Cardiac septum (tissue), 1 donor: Measurements from ENCODE around the gene OPN3. TPM values are rescaled to one million over a fixed set of nuclear protein-coding genes. Genes with fewer than 3 reads are reported as not detected.

Experiments used
- DNase-seq: peaks from one replicate; pipeline ENCODE4 v3.0.0-alpha.2; 2020; ENCODE audit warnings: low spot score
- intact Hi-C: fragments of 100-400 bp; cut with DNase I; formaldehyde crosslinking; loops from one replicate; pipeline ENCODE4 v1.14.0; 2022
- total RNA-seq: library from RNA; stranded (reverse); fragmentation: NEBNext Ultra II Directional; extraction: Animal tissue kit (Norgen Biotek cat#: 25700); gene quantifications from one replicate; pipeline ENCODE4 v1.2.1, GENCODE V29; 2021
- donor health status: DM: no; HTN: no; CAD: no.

Gene OPN3
- total RNA-seq, 1 donor from 2014 or later, result 5.7 TPM

- DNase-seq, result no peak
- intact Hi-C loops, result no loop called here
These were observed 36.4 kb downstream of the OPN3 start for GRCh38 chr1:241603731-241604245.

DNA sequence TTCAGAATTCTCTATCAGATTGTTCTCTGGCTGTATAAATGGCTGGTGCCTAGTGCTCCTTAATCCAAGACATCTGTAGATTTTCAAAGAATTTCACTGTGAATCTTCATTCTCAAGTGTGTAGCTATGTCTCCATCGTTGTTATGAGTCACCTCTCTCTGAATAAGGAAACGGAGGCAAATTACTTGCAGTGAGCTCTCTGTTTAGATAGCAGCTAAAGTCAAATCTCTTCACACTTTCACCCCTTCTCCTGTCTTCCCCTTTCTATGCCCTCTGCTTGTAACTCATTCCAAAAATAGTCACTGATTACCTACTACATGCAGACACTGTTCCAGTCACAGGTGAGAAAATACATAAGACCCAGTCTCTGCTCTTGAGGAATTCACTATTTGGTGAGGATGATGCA, 39.7 kb downstream of the OPN3 start:
- intact Hi-C loops, result no loop called here
- DNase-seq, result no peak

DNA sequence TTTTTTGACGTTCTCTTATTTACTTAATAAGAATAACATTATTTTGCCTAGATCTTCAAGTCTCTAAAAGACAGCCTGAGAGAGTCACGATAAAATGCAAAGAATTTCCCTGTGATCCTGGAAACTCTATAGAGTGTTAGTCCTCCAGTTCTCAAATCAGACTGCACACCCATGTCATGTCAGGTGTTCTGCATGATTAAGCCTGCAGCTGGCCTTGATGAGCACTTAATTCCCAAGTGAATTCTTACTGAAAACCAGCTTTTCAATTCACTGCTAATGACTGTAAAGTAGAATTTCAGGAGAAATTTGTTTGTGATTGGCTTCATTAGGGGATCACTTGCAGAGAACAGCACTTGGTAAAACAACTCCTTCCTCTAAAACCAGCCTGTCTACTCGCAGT, 41.9 kb downstream of the OPN3 start:
- no peak for DNase-seq
- intact Hi-C loops, result no loop called here

GRCh38 chr1:241596633-241597032, 43.5 kb downstream of the OPN3 start:
- intact Hi-C loops, result no loop called here

GRCh38 chr1:241593186-241593585, 47.0 kb downstream of the OPN3 start:
- intact Hi-C loops, result no loop called here

More at GRCh38 chr1:241596633-241597032, 43.5 kb downstream of the OPN3 start:
- no peak for DNase-seq

GRCh38 chr1:241592273-241592958, 47.8 kb downstream of the OPN3 start:
- DNase-seq, result no peak
- intact Hi-C loops, result no loop called here

More at GRCh38 chr1:241593186-241593585, 47.0 kb downstream of the OPN3 start:
- DNase-seq, result no peak

GRCh38 chr1:241591736-241592135, 48.4 kb downstream of the OPN3 start:
- DNase-seq, result no peak
- intact Hi-C loops, result no loop called here

- no peak for DNase-seq
- intact Hi-C loops, result no loop called here
These were observed 48.9 kb downstream of the OPN3 start for GRCh38 chr1:241591317-241591716.

DNA sequence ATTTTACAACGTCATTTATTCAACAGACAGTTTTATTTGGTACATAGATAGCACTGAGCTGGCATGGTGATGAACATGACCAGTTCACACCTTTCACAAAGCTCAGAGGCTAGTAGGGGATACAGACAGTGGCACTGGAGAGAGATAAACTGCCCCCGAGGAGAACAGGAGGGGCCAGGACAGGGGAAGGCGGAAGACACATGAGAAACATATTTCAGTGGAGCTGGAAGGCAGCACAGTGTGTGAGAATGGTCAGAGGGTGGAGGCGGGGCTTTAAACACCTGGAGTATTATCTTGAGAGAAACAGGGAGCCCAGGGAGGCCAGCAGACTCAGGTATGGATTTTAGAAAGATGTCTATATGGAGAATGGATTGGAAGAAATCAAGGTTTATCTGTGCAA, 49.5 kb downstream of the OPN3 start:
- intact Hi-C loops, result no loop called here
- DNase-seq, result no peak

GRCh38 chr1:241589521-241589920, 50.6 kb downstream of the OPN3 start:
- DNase-seq, result no peak

GRCh38 chr1:241586905-241587512, 53.2 kb downstream of the OPN3 start:
- no peak for DNase-seq
- intact Hi-C loops, result no loop called here

More at GRCh38 chr1:241589521-241589920, 50.6 kb downstream of the OPN3 start:
- intact Hi-C loops, result no loop called here

DNA sequence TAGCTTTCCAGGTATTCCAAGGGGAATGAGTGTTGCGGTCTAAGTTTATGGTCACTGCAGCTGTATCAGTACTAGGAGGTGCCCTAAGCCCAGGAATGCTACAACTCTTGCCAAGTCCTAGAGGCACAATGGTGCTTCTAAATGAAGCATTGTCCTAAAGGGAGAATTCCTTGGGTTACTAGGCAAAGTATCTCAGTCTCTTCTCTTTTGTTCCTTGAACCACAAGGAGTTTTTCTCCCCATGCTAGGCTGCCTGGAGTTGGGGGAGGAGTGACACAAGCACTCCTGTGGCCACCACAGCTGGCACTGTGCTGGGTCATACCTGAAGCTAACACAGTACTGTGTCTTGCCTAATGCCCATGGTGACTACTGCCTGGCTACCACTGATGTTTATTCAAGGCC, 57.2 kb downstream of the OPN3 start:
- no peak for DNase-seq
- intact Hi-C loops, result no loop called here

DNA sequence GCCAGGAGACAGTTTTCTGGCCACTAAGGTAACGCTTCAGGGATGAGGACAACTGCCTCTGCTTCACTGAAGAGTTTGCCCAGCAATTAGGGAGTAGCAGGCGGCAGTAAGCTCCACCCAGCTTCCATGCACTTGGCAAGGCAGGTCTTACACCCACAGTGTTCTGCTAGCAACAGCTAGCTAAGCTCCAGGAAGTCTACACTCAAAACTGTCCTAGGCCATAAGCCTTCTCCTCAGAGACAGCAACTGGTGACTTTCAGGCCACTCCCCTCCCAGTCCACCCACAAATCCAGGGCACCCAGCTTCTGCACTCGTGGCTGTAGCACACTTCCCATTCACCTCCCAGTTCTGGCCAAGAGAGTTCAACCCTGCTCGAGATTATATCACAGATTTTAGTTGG, 60.7 kb downstream of the OPN3 start:
- DNase-seq, result no peak
- intact Hi-C loops, result no loop called here

DNA sequence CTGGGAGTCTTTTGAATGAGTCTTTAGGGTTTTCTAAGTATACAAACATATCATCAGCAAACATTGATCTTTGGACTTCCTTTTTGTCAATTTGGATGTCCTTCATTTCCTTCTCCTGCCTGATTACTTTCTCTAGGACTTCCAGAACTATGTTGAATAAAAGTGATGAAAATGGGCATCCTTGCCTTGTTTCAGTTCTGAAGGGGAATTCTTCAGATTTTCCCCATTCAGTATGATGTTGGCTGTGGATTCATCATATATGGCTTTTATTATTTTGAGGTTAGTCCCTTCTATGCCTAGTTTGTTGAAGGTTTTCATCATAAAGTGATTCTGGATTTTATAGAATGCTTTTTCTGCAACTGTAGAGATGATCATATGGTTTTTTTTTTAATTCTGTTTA, 66.0 kb downstream of the OPN3 start:
- no peak for DNase-seq
- intact Hi-C loops, result no loop called here

- DNase-seq, result no peak
- intact Hi-C loops, result no loop called here
These were observed 70.3 kb downstream of the OPN3 start for GRCh38 chr1:241569848-241570247.

DNA sequence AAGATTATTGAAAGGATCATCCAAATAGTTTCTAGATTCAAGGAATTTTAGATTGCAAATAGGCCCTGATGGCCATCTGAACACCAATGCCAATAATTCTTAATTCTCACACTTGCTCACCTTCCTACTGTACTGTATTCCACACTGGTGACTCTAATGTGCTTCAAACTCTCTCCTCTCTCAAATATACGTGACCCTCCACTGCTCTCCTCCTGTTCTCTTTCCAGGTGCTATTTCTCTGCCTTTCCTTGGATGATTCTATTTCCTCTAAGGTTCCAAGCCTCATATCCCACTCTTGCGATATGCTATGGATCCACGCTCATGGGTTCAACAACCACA, 79.4 kb downstream of the OPN3 start:
- intact Hi-C loops, result no loop called here

DNA sequence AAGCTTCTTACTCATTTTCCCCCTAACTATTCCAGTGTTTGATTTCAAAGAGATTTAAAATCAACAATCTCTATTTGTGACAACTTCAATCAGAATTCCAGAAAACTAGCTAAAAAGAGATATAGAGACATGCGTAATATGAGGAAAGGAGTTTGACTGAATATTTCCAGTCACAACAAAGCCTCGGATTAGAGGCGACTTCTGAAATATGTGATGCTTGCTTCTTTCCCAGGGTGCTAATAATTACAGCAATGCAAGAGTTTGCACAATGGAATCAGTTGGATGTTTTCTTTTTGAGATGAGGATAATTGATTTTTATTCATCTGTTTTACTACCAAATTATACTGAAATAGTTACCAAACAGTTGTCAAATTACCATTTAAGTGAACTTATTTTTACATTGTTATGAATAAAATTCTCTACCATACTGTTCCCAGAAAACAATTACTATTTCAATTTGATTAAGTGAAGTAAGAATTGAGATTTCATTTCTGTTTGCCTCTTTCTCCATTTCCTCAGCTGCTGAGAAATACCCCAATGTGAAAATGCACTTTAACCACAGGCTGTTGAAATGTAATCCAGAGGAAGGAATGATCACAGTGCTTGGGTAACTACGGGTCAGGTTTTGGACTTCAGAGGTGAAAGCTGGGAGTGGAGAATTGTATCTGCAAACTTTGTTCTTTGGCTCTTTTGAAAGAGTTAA, 79.9 kb downstream of the OPN3 start:
- no peak for DNase-seq
- intact Hi-C loops, result no loop called here

More for the DNA sequence above, 79.4 kb downstream of the OPN3 start:
- no peak for DNase-seq

DNA sequence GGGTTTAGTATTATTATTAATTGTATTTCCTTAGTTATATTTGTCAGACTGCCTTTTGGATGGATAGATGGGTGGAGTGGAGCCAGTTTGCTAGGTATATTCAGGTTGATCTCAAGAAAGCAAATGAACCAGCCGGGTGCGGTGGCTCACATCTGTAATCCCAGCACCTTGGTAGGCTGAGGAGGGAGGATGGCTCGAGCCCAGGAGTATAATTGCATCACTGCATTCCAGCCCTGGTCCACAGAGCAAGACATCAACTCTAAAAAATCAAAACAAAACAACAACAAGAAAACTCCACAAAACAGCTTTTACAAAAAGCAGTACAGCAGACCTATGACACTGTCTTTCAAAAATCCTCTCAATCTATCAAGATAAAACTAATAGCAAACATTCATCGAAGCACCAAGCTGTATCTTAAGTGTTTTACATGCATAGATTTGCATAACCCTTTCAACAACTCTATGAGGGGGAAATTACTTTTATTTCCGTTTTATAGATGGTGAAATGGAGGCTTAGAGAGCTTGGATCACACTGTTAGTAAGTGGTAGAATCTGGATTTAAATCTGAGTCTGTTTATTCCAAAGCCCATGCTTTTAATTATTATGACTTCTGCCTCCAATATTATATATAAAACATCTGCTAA, 82.5 kb downstream of the OPN3 start:
- intact Hi-C loops, result no loop called here
- no peak for DNase-seq

GRCh38 chr1:241557031-241557430, 83.1 kb downstream of the OPN3 start:
- no peak for DNase-seq
- intact Hi-C loops, result no loop called here

GRCh38 chr1:241555526-241555925, 84.6 kb downstream of the OPN3 start:
- no peak for DNase-seq
- intact Hi-C loops, result no loop called here
